ENCODE results near the gene INPP5D. TPM values are rescaled to one million over a fixed set of nuclear protein-coding genes. Genes with fewer than 3 reads are reported as not detected.

Gene INPP5D
- total and polyA plus RNA-seq, 2 of the 13 experiments (the other 11 are each of a cell fraction or from before 2014, with no cell fraction given), result 16.7 to 18.0 TPM

GRCh38 chr2:233063269-233063975 lies 3.3 kb downstream of the INPP5D start (continued):
- TF ChIP-seq ZKSCAN5 (CRISPR knock-in tag; IDR thresholded peaks at IDR 0.05) (0 out of 2 replicates have a peak, but pooled peaks have one; percentile 51), PHF21A (CRISPR knock-in tag; IDR thresholded peaks at IDR 0.05) (peak; percentile 95), ZNF142 (CRISPR knock-in tag; IDR thresholded peaks at IDR 0.05) (no peak; the same call in 1 of the 2 replicates), ZNF816 (CRISPR knock-in tag; IDR thresholded peaks at IDR 0.05; ENCODE audit: borderline replicate concordance) (peak; percentile 95), AHR (CRISPR knock-in tag; IDR thresholded peaks at IDR 0.05) (peak; percentile 10; the same call in 1 of the 2 replicates), ZNF274 (CRISPR knock-in tag; IDR thresholded peaks at IDR 0.05) (no peak), ZNF335 (CRISPR knock-in tag; IDR thresholded peaks at IDR 0.05) (peak; percentile 89), YY1 (IDR thresholded peaks at IDR 0.05; ENCODE audit: insufficient read depth, insufficient replicate concordance, low read depth, low read length) (no peak), RORA (CRISPR knock-in tag; IDR thresholded peaks at IDR 0.05) (no peak), MED13 (CRISPR knock-in tag; IDR thresholded peaks at IDR 0.05) (0 out of 2 replicates have a peak, but pooled peaks have one; percentile 28), ZNF652 (CRISPR knock-in tag; IDR thresholded peaks at IDR 0.05; ENCODE audit: borderline replicate concordance, low read depth) (no peak), RBM22 (optimal IDR thresholded peaks at IDR 0.05; ENCODE audit: low read length) (no peak)
- TF ChIP-seq, protein P1, sequence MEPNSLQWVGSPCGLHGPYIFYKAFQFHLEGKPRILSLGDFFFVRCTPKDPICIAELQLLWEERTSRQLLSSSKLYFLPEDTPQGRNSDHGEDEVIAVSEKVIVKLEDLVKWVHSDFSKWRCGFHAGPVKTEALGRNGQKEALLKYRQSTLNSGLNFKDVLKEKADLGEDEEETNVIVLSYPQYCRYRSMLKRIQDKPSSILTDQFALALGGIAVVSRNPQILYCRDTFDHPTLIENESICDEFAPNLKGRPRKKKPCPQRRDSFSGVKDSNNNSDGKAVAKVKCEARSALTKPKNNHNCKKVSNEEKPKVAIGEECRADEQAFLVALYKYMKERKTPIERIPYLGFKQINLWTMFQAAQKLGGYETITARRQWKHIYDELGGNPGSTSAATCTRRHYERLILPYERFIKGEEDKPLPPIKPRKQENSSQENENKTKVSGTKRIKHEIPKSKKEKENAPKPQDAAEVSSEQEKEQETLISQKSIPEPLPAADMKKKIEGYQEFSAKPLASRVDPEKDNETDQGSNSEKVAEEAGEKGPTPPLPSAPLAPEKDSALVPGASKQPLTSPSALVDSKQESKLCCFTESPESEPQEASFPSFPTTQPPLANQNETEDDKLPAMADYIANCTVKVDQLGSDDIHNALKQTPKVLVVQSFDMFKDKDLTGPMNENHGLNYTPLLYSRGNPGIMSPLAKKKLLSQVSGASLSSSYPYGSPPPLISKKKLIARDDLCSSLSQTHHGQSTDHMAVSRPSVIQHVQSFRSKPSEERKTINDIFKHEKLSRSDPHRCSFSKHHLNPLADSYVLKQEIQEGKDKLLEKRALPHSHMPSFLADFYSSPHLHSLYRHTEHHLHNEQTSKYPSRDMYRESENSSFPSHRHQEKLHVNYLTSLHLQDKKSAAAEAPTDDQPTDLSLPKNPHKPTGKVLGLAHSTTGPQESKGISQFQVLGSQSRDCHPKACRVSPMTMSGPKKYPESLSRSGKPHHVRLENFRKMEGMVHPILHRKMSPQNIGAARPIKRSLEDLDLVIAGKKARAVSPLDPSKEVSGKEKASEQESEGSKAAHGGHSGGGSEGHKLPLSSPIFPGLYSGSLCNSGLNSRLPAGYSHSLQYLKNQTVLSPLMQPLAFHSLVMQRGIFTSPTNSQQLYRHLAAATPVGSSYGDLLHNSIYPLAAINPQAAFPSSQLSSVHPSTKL (CRISPR knock-in tag; IDR thresholded peaks at IDR 0.05), result peak; percentile 97
- TF ChIP-seq, protein P2, sequence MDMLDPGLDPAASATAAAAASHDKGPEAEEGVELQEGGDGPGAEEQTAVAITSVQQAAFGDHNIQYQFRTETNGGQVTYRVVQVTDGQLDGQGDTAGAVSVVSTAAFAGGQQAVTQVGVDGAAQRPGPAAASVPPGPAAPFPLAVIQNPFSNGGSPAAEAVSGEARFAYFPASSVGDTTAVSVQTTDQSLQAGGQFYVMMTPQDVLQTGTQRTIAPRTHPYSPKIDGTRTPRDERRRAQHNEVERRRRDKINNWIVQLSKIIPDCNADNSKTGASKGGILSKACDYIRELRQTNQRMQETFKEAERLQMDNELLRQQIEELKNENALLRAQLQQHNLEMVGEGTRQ (IDR thresholded peaks at IDR 0.05; ENCODE audit: low read depth, low read length), result peak; percentile 87
- TF ChIP-seq, protein P2 (CRISPR knock-in tag; IDR thresholded peaks at IDR 0.05; ENCODE audit: borderline replicate concordance), result peak; percentile 82; the same call in 1 of the 2 replicates
- TF ChIP-seq, protein P3, sequence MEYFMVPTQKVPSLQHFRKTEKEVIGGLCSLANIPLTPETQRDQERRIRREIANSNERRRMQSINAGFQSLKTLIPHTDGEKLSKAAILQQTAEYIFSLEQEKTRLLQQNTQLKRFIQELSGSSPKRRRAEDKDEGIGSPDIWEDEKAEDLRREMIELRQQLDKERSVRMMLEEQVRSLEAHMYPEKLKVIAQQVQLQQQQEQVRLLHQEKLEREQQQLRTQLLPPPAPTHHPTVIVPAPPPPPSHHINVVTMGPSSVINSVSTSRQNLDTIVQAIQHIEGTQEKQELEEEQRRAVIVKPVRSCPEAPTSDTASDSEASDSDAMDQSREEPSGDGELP (IDR thresholded peaks at IDR 0.05; ENCODE audit: borderline replicate concordance, low read depth), result peak; percentile 85
